WI38 (cell line): ENCODE results near the gene AKNA.

Experiments
- H3K4me3 ChIP-seq: 2 replicates; pipeline ENCODE4 v1.5.1; 2011; ENCODE audit warnings: low read depth, mild to moderate bottlenecking, control low read depth, low read length
- CTCF ChIP-seq: IDR thresholded peaks from 2 replicates; pipeline ENCODE4 v1.5.1; 2012; ENCODE audit warnings: low read depth, mild to moderate bottlenecking, control low read depth, low read length

Gene AKNA

GRCh38 chr9:114300846-114301797, 86.7 kb downstream of the AKNA start:
- TF ChIP-seq CTCF, result no peak
- H3K4me3 ChIP-seq, result no peak overlapping the region

GRCh38 chr9:114300153-114300845, 87.5 kb downstream of the AKNA start:
- no peak overlapping the region for H3K4me3 ChIP-seq
- no peak for TF ChIP-seq CTCF

- H3K4me3 ChIP-seq, result no peak overlapping the region
Measured at GRCh38 chr9:114299286-114300152, 88.3 kb downstream of the AKNA start.

GRCh38 chr9:114296338-114296737, 91.4 kb downstream of the AKNA start:
- TF ChIP-seq CTCF, result no peak
- H3K4me3 ChIP-seq, result no peak overlapping the region

More at GRCh38 chr9:114299286-114300152, 88.3 kb downstream of the AKNA start:
- TF ChIP-seq CTCF, result no peak

GRCh38 chr9:114294664-114295063, 93.1 kb downstream of the AKNA start:
- TF ChIP-seq CTCF, result no peak
- H3K4me3 ChIP-seq, result no peak overlapping the region

GRCh38 chr9:114291886-114292590, 95.7 kb downstream of the AKNA start:
- TF ChIP-seq CTCF, result no peak
- no peak overlapping the region for H3K4me3 ChIP-seq
